ENCODE results near the gene ZIC4. TPM values are rescaled to one million over a fixed set of nuclear protein-coding genes. Genes with fewer than 3 reads are reported as not detected.

ZIC4 gene
- total RNA-seq, 1 experiment from 2014 or later = not detected

DNA sequence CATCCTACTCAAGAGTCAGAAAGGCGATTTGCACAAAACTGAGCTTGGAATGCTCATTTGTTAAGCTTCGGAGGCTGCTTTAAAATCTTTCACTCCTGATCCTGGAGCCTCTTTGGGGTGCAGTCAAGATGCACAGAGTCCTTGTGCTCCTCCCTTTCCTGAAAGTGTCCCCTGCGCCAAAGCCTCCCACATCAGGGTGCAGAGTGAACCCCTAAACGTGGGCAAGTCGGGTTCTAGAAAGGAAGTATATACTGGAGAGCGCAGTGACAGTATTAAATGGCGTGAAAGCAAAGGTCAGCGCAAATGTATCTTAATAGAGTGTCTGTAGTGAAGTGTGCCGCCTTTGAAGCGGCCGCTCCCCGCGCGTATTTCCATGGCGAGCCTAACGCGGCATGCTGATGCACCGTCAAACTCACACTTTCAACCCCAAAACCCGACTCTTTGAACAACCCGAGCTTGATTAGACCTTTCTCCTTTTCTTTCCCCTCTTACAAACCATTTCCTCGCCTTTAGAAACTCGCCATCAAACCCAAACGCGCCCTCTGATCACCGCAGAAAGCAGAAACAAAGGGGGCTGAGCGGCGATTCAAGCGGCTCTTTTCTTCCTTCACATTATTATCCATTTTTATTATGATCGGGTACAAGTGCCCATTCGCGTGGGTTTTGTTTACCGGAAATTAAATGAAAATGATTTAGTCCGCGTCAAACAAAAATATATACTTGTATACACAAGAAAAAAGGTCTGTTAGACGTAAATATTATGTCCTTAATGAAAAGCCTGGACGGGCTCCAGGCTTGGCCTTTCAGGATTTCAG lies 18.3 kb downstream of the ZIC4 start:
- DNase-seq (ENCODE audit: unreplicated experiment) = no peak
- Mint-ChIP-seq H3K4me1 (ENCODE audit: insufficient read depth, unreplicated experiment) (no peaks in the 10 kb centered on the region), H3K36me3 (ENCODE audit: insufficient read depth, unreplicated experiment) (no peaks in the 10 kb centered on the region), H3K9me3 (ENCODE audit: unreplicated experiment) (no peaks in the 10 kb centered on the region), H3K27me3 (ENCODE audit: insufficient read depth, unreplicated experiment) (peaks cover 45% of the 10 kb centered on the region), H3K4me3 (ENCODE audit: unreplicated experiment) (no peak overlapping the region), H3K27ac (ENCODE audit: low read depth, unreplicated experiment) (no peak overlapping the region)
- no TSS peak for BruUV-seq (replicated peaks)
- intact Hi-C loops (cut with micrococcal nuclease) = no loop called here
- POLR2A ChIA-PET = no interaction called here
- no peak for TF ChIP-seq CTCF (IDR thresholded peaks at IDR 0.05; ENCODE audit: unreplicated experiment)
- CTCF ChIA-PET = interaction anchor here (0.8 kb wide), 1 partner anchor 109 kb away, joined by 3 read pairs; no protein-coding TSS in a partner anchor

DNA sequence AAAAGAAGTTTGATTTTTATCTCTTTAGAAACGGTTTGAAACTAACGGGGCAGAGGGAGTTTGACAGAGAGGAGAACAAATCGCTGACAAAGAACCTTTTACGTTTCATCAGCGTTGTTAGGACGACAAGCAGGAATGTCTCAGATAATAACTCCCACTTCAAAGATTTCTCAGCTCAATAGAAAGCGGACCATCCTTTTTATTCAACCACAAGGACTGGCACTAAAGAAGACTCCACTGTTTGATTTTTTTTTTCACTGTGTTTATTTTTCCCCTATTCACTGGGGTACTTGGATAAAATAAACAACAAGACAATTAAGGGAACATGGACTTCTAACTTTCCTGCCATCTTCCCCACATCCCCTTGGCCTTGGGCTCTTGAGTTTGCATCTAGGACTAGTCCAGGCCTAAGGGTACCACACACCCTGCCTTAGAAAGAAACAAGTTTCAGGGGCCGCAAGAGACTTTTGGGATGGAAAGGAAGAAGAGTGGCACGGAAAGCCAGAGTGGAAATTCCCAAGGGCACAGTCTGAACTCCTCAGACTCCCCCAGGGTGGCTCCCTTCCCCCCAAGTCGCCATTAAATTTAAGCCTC lies 19.0 kb downstream of the ZIC4 start:
- no TSS peak for BruUV-seq (replicated peaks)
- no peak for DNase-seq (ENCODE audit: unreplicated experiment)
- peaks cover 52% of the 10 kb centered on the region for H3K27me3 Mint-ChIP-seq (ENCODE audit: insufficient read depth, unreplicated experiment)
- TF ChIP-seq CTCF (IDR thresholded peaks at IDR 0.05; ENCODE audit: unreplicated experiment) = no peak
- POLR2A ChIA-PET = no interaction called here
- H3K36me3 Mint-ChIP-seq (ENCODE audit: insufficient read depth, unreplicated experiment) = no peaks in the 10 kb centered on the region
- H3K4me1 Mint-ChIP-seq (ENCODE audit: insufficient read depth, unreplicated experiment) = no peaks in the 10 kb centered on the region
- H3K9me3 Mint-ChIP-seq (ENCODE audit: unreplicated experiment) = no peaks in the 10 kb centered on the region
- H3K27ac Mint-ChIP-seq (ENCODE audit: low read depth, unreplicated experiment) = no peak overlapping the region
- intact Hi-C loops (cut with micrococcal nuclease) = no loop called here
- CTCF ChIA-PET = interaction anchor here (0.8 kb wide), 1 partner anchor 109 kb away, joined by 3 read pairs; no protein-coding TSS in a partner anchor
- no peak overlapping the region for H3K4me3 Mint-ChIP-seq (ENCODE audit: unreplicated experiment)

- no TSS peak for BruUV-seq (replicated peaks)
- ChIA-PET POLR2A (no interaction called here), CTCF (interaction anchor here (0.6 kb wide), 2 partner anchors 20 to 388 kb away, joined by 3 read pairs; no protein-coding TSS in a partner anchor)
- Mint-ChIP-seq H3K36me3 (ENCODE audit: insufficient read depth, unreplicated experiment) (no peaks in the 10 kb centered on the region), H3K9me3 (ENCODE audit: unreplicated experiment) (no peaks in the 10 kb centered on the region), H3K27ac (ENCODE audit: low read depth, unreplicated experiment) (no peak overlapping the region), H3K27me3 (ENCODE audit: insufficient read depth, unreplicated experiment) (peaks cover 67% of the 10 kb centered on the region), H3K4me1 (ENCODE audit: insufficient read depth, unreplicated experiment) (no peaks in the 10 kb centered on the region), H3K4me3 (ENCODE audit: unreplicated experiment) (no peak overlapping the region)
- TF ChIP-seq CTCF (IDR thresholded peaks at IDR 0.05; ENCODE audit: unreplicated experiment) = no peak
- intact Hi-C loops (cut with micrococcal nuclease) = no loop called here
- no peak for DNase-seq (ENCODE audit: unreplicated experiment)
These were observed 21.0 kb downstream of the ZIC4 start for GRCh38 chr3:147385059-147386012.

Data from MCF 10A (cell line).